Loucy (cell line): ENCODE data around the gene IFT122.
A peak's percentile ranks its signal among the peaks of the same experiment; 100 is the strongest.

Source experiments
- H2AFZ ChIP-seq: fragments of 200-600 bp; sonication (generic); 2 replicates; pipeline ENCODE4 v1.6.0; 2016; ENCODE audit warnings: antibody characterized with exemption, mild to moderate bottlenecking, low read length, moderate library complexity
- H3F3A ChIP-seq: fragments of 200-600 bp; 2 replicates; pipeline ENCODE4 v1.6.0; 2016; ENCODE audit warnings: antibody characterized with exemption, low read depth, mild to moderate bottlenecking
- H3K27me3 ChIP-seq: fragments of 200-600 bp; sonication (generic); 2 replicates; pipeline ENCODE4 v1.6.1; 2014; ENCODE audit warnings: low read length, mild to moderate bottlenecking; ENCODE audit not compliant: insufficient read depth, poor library complexity, severe bottlenecking
- H3K36me3 ChIP-seq: fragments of 200-600 bp; sonication (generic); 2 replicates; pipeline ENCODE4 v1.6.1; 2016; ENCODE audit warnings: low read length; ENCODE audit not compliant: insufficient read depth
- H3K4me1 ChIP-seq: fragments of 200-600 bp; sonication (generic); 2 replicates; pipeline ENCODE4 v1.5.1; 2014; ENCODE audit warnings: low read length, mild to moderate bottlenecking; ENCODE audit not compliant: insufficient read depth, poor library complexity, severe bottlenecking
- H3K4me2 ChIP-seq: fragments of 200-600 bp; sonication (generic); 2 replicates; pipeline ENCODE4 v1.6.0; 2014; ENCODE audit warnings: antibody characterized with exemption, low read length, low read depth, mild to moderate bottlenecking; ENCODE audit not compliant: poor library complexity, severe bottlenecking
- H3K4me3 ChIP-seq: fragments of 200-600 bp; sonication (generic); 2 replicates; pipeline ENCODE4 v1.5.1; 2014; ENCODE audit warnings: low read length, mild to moderate bottlenecking, mixed read lengths; ENCODE audit not compliant: poor library complexity, severe bottlenecking
- H3K79me2 ChIP-seq: fragments of 200-600 bp; sonication (generic); 2 replicates; pipeline ENCODE4 v1.6.1; 2014; ENCODE audit warnings: low read length; ENCODE audit not compliant: insufficient read depth
- H3K9ac ChIP-seq: fragments of 200-600 bp; sonication (generic); 2 replicates; pipeline ENCODE4 v1.6.0; 2014; ENCODE audit warnings: mild to moderate bottlenecking, low read depth, low read length, moderate library complexity; ENCODE audit not compliant: poor library complexity, severe bottlenecking
- H3K9me2 ChIP-seq: fragments of 200-600 bp; sonication (generic); replicated peaks from 2 replicates; pipeline ENCODE4 v1.6.1; 2016; ENCODE audit warnings: low read depth, low read length, mixed read lengths
- H3K9me3 ChIP-seq: fragments of 200-600 bp; sonication (generic); 2 replicates; pipeline ENCODE4 v1.6.1; 2014; ENCODE audit warnings: mild to moderate bottlenecking, antibody characterized with exemption, low read length, low read depth; ENCODE audit not compliant: insufficient read depth
- H4K20me1 ChIP-seq: fragments of 200-600 bp; sonication (generic); 2 replicates; pipeline ENCODE4 v1.6.0; 2014; ENCODE audit warnings: antibody characterized with exemption, low read length, mild to moderate bottlenecking; ENCODE audit not compliant: insufficient read depth, poor library complexity, severe bottlenecking
- EZH2phosphoT487 ChIP-seq: fragments of 200-600 bp; IDR thresholded peaks from 2 replicates; pipeline ENCODE4 v1.6.1; 2018; ENCODE audit warnings: antibody characterized with exemption, mild to moderate bottlenecking, moderate library complexity, borderline replicate concordance
- TF ChIP-seq, protein P1 (sequence below): fragments of 200-600 bp; sonication (generic); conservative IDR thresholded peaks from 2 replicates; pipeline ENCODE4 v1.5.1; 2014; ENCODE audit warnings: mild to moderate bottlenecking, antibody characterized with exemption, low read length

Gene IFT122

GRCh38 chr3:129549006-129549800 is 109.2 kb downstream of the IFT122 start:
- no peak overlapping the region for H3K4me2 ChIP-seq
- H4K20me1 ChIP-seq: no peaks in the 10 kb centered on the region
- no peaks in the 10 kb centered on the region for H3K4me1 ChIP-seq
- peak overlapping the region; percentile 11 for H3K9ac ChIP-seq
- no peaks in the 10 kb centered on the region for H3K79me2 ChIP-seq
- H2AFZ ChIP-seq: no peak overlapping the region
- TF ChIP-seq EZH2phosphoT487: no peak
- TF ChIP-seq, protein P1, sequence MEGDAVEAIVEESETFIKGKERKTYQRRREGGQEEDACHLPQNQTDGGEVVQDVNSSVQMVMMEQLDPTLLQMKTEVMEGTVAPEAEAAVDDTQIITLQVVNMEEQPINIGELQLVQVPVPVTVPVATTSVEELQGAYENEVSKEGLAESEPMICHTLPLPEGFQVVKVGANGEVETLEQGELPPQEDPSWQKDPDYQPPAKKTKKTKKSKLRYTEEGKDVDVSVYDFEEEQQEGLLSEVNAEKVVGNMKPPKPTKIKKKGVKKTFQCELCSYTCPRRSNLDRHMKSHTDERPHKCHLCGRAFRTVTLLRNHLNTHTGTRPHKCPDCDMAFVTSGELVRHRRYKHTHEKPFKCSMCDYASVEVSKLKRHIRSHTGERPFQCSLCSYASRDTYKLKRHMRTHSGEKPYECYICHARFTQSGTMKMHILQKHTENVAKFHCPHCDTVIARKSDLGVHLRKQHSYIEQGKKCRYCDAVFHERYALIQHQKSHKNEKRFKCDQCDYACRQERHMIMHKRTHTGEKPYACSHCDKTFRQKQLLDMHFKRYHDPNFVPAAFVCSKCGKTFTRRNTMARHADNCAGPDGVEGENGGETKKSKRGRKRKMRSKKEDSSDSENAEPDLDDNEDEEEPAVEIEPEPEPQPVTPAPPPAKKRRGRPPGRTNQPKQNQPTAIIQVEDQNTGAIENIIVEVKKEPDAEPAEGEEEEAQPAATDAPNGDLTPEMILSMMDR: no peak
- H3K9me3 ChIP-seq: no peaks in the 10 kb centered on the region
- no peaks in the 10 kb centered on the region for H3K9me2 ChIP-seq
- H3K36me3 ChIP-seq: no peaks in the 10 kb centered on the region
- H3K27me3 ChIP-seq: no peaks in the 10 kb centered on the region
- no peak overlapping the region for H3K4me3 ChIP-seq
- H3F3A ChIP-seq: no peaks in the 10 kb centered on the region

DNA sequence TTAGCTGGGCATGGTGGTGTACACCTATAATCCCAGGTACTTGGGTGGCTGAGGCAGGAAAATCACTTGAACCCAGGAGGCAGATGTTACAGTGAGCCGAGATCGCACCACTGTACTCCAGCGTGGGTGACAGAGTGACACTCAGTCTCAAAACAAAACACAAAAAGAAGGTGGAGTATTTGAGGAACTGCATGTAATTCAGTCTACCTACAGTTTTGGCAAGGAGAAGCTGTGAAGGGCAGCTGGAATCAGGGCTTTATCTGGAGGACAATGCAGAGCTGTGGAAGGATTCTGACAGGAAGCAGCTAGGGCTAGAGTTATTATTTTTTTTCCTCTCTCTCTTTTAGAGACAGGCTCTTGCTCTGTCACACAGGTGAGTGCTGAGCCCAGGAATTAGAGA is 109.8 kb downstream of the IFT122 start:
- no peaks in the 10 kb centered on the region for H3K79me2 ChIP-seq
- no peaks in the 10 kb centered on the region for H3K36me3 ChIP-seq
- H4K20me1 ChIP-seq: no peaks in the 10 kb centered on the region
- no peak overlapping the region for H2AFZ ChIP-seq
- H3K9me2 ChIP-seq: no peaks in the 10 kb centered on the region
- H3K9me3 ChIP-seq: no peaks in the 10 kb centered on the region
- H3K9ac ChIP-seq: peak overlapping the region; percentile 11
- H3K4me2 ChIP-seq: no peak overlapping the region
- no peaks in the 10 kb centered on the region for H3F3A ChIP-seq
- TF ChIP-seq EZH2phosphoT487: no peak
- TF ChIP-seq, protein P1: no peak
- H3K4me3 ChIP-seq: no peak overlapping the region
- no peaks in the 10 kb centered on the region for H3K27me3 ChIP-seq
- H3K4me1 ChIP-seq: no peaks in the 10 kb centered on the region

GRCh38 chr3:129552287-129553050 is 112.4 kb downstream of the IFT122 start:
- H3F3A ChIP-seq: no peaks in the 10 kb centered on the region
- no peaks in the 10 kb centered on the region for H3K79me2 ChIP-seq
- TF ChIP-seq EZH2phosphoT487: no peak
- no peak overlapping the region for H3K4me3 ChIP-seq
- peaks cover 10% of the 10 kb centered on the region; the same call in 1 of the 2 replicates for H3K36me3 ChIP-seq
- no peaks in the 10 kb centered on the region for H3K9me2 ChIP-seq
- H3K9me3 ChIP-seq: no peaks in the 10 kb centered on the region
- no peaks in the 10 kb centered on the region for H3K4me1 ChIP-seq
- no peaks in the 10 kb centered on the region for H4K20me1 ChIP-seq
- no peak overlapping the region for H3K9ac ChIP-seq
- no peak overlapping the region for H2AFZ ChIP-seq
- H3K27me3 ChIP-seq: no peaks in the 10 kb centered on the region
- no peak overlapping the region for H3K4me2 ChIP-seq
